ENCODE results near the gene NDUFS2.
"Not testable (repeated sequence)": the region's sequence is repeated elsewhere in the genome, so short reads cannot be mapped to it uniquely, and the experiment has no call there.

Gene NDUFS2

GRCh38 chr1:161219078-161219892 lies 17.1 kb downstream of the NDUFS2 start:
- no peak for DNase-seq (ENCODE audit: low read depth in 2 of 2)

- DNase-seq (ENCODE audit: low read depth in 2 of 2) = no peak
These were observed 17.8 kb downstream of the NDUFS2 start for GRCh38 chr1:161220002-161220401.

GRCh38 chr1:161222175-161223019 lies 20.2 kb downstream of the NDUFS2 start:
- DNase-seq (ENCODE audit: low read depth in 2 of 2) = no peak

DNA sequence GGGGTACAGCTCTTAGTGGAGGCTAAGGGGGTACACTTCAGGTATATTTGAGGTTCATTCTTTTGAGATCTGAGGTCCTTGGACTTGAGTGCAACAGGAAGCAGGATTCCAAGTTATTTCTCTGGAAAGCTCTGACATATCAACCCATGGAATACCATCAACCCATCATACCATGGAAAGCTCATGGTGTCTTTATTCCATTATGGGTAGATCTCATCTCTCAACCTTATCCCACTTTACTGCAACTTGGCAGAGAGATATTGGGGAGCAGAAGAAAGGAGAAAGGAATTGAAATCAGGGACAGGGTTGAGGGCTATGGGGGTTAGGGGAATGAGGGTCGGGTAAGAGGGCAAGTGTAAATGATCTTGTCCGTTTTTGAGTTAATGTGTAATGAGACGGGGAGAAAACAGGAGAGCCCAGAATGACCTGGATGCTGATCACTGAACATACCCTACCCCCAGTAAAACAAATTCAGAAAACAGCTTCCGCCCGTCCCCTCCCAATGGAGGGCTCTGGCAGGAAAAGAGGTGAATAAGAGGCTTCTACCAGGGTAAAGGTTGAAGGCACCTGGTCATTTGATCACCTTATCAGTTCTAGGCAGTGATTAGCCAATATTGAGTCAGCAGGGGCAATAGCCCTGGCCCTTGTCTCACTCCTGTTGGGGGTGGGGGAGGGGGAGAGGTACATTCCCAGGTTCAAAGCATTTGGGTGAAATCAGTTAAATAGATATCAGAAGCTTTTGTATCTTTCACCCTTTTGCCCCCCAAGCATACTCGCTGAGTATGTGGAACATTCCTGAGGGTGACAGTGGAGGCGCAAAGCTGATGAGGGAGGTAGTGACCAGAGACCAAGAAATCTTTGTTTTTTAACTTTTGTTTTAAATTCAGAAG lies 21.9 kb downstream of the NDUFS2 start:
- no peak for DNase-seq (ENCODE audit: low read depth in 2 of 2)

DNA sequence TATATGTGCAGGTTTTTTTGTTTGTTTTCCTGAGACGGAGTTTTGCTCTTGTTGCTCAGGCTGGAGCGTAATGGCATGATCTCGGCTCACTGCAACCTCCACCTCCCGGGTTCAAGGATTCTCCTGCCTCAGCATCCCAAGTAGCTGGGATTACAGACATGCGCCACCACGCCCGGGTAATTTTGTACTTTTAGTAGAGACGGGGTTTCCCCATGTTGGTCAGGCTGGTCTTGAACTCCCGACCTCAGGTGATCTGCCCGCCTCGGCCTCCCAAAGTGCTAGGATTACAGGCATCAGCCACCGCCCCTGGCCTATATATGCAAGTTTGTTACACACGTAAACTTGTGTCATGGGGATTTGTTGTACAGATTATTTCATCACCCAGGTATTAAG lies 22.5 kb downstream of the NDUFS2 start:
- DNase-seq (ENCODE audit: low read depth in 2 of 2) = not testable (repeated sequence)

- DNase-seq (ENCODE audit: low read depth in 2 of 2) = no peak
These were observed 23.0 kb downstream of the NDUFS2 start for GRCh38 chr1:161225178-161225533.

DNA sequence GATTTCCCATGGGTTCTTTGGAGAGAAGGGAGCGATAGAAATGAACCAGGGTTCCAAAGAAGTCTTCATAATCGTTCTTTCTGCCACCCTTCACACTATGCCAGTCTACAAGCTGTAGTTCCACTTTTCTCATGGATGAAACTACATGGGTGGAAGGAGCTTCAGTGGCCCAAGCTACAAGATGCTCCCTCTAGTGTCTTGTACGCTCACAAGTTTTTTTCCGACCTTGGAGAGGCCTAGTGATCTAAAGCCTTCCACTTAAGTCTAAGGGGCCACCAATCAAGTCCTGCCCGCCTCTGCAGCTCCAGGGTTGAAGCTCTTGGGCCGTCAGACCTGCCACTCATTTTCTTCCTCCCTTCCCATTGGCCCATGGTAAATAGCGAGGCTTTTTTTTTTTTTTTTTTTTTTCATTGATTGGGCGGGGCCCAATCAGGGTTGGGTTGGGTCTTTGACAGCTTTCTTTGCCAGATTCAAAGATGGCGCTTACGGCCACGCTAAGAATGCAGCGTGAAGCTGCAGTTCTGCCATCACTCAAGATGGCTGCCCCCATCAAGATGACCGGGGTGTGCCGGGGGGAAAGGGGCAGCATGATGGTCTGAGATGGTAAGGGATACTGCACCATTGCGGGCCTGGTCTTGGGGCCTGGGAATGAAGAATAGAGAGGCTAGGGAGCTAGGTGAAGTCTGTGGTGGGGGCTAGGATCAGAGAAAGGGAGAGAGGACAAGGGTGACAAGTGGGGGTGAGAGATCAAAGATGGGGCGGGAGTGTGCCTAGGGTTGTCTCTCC lies 23.6 kb downstream of the NDUFS2 start, which contains the start of gene TOMM40L:
TOMM40L (plus strand) TSS at position 527 of the 786 bp plus-strand sequence. CDS start 430 bp downstream, outside the sequence.
- peak; percentile 83 to 90 for DNase-seq (ENCODE audit: low read depth in 2 of 2)

GRCh38 chr1:161226320-161226711 lies 24.1 kb downstream of the NDUFS2 start:
- no peak for DNase-seq (ENCODE audit: low read depth in 2 of 2)

DNA sequence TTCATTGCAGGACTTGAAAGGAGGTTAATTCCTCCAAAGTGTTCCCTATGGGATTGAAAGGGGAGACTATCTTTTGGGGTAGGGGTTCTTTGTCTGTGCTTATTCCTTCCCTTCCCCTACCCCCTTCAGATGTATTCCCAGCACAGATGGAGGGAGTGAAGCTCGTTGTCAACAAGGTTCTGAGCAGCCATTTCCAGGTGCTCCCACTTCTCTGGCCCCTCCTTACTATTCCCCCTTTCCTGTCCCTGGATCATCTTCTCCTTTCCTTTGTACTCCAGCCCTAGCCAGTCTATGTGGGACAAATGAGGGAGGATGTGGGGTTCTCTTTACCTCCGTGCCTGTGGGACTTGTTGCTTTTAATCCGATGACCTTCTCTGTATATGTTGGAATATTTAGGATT lies 24.6 kb downstream of the NDUFS2 start:
- no peak for DNase-seq (ENCODE audit: low read depth in 2 of 2)

DNA sequence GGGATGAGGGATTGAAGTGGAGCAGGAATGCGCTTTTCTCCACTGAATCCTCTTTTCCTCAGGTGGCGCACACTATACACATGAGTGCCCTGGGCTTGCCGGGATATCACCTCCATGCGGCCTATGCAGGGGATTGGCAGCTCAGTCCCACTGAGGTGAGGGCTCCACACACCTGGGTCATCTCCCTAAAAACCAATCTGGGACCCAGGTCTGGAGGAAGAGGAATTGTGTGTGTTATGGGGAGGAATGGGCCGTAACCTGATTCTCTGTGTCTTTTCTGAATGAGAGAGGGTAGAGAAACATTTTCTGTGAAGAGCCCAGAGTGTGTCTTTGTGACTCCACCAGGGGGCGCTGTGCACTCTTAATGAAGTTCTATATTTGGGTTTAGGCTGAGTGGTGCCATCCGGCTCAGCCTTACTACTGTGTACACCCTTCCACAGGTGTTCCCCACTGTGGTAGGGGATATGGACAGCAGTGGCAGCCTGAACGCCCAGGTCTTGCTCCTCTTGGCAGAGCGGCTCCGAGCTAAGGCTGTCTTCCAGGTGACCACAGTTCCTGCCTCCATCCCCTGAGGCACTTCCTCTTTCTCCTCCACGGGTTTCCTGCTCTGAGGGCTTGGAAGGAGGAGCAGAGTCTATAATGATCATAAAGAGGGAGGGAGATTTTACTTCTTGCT lies 25.2 kb downstream of the NDUFS2 start:
- peak; percentile 75 to 89 for DNase-seq (ENCODE audit: low read depth in 2 of 2)

DNA sequence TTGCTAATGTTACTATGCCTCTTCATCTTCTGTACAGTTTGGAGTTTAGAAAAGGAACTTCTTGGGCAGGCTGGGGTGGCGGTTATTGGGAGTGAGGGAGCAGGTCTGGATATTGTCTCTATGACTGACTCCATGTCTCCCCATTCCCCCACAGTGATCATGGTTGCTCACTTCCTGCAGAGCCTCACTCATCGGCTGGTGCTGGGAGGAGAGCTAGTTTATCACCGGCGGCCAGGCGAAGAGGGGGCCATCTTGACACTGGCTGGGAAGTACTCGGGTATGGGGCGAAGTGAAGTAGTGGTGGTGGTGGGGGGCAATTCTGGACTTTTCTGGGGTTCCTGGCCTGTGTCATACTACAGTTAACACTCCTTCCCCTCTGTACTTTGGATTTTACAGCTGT lies 25.9 kb downstream of the NDUFS2 start:
- no peak for DNase-seq (ENCODE audit: low read depth in 2 of 2)

- no peak for DNase-seq (ENCODE audit: low read depth in 2 of 2)
These were observed 27.7 kb downstream of the NDUFS2 start for GRCh38 chr1:161229896-161230295.

GRCh38 chr1:161230762-161231161 lies 28.6 kb downstream of the NDUFS2 start:
- no peak for DNase-seq (ENCODE audit: low read depth in 2 of 2)

DNA sequence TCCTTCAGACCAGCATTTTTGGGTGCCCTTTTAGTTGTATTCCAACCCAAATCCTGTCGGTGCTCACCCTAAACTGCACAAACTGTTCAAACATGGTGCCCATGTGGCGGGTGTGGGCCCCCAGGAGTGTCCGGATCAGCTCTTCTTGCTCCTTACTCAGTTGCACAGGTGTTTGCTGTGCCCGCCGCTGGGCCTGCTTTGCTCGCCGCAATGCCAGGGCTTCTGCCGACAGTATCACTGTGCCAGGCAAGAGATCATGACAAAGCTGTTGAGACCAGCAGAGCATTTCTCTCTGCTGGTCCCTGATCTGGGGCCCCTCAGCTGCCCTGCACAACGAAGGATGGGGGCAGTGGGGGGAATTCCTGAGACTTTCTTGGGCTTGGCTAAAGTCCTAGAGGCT lies 30.9 kb downstream of the NDUFS2 start:
- DNase-seq (ENCODE audit: low read depth in 2 of 2) = no peak

DNA sequence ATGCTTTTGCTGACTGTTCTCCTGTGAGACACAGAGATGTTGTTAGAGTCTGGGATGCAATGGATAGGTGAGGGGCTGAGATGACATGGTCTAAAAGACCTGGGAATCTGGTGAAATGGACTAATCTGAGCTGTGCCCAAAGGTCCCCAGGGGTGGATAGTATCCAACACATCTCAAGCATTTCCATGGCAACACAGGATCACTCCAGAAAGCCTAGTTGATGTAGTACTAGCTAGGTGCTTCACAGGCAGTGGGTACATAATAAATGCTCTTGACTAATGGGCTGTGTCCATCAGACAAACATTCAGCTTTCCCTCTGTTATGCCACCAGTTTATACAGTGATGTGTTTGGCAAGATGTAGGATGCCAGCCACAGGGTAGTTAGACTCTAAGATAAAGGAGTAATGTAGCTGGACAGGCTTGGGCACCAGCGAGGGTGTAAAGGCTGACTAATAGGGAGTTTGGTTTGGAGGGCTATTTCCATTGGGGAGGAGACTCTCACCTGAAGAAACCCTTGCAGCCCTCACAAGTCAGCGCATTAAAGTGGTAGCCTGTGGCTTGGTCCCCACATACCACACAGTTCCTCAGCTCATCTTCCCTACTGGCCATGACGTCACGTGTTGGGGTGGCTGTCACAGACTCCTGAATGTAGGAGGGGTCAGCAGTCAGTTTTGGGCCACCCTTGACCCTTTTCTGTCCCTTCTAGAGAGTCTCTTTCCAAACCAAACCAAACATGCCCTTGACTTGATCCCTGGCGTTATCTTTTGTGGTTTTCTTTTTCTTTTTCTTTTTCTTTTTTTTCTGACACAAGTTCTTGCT lies 34.0 kb downstream of the NDUFS2 start:
- DNase-seq (ENCODE audit: low read depth in 2 of 2) = no peak

GRCh38 chr1:161238039-161238473 lies 35.9 kb downstream of the NDUFS2 start, which contains the start of gene NR1I3:
TSS of gene NR1I3 (minus strand) at chr1:161238203. CDS start at chr1:161236565, 1,638 bp downstream.
- DNase-seq (ENCODE audit: low read depth in 2 of 2) = no peak

DNA sequence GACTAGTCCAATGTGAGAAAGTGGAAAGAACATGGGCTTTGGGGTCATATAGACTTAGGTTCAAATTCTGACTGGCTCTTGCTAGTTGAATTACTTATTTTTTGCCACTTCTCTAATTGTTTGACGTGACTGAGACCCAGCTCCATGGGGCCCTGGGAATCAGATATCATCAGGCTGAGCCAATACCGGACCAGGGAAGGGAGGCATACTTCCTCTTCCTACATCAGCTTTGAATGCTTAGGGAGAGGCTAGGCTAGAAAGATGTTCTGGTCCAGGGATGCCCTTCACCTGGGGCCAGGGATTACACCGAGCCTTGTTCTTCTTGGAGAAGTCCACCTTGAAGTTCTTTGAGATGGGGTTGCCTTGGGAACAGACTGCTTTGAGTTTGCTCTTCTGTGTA lies 39.5 kb downstream of the NDUFS2 start:
- DNase-seq (ENCODE audit: low read depth in 2 of 2) = no peak

- no peak for DNase-seq (ENCODE audit: low read depth in 2 of 2)
These were observed 40.1 kb downstream of the NDUFS2 start for GRCh38 chr1:161242313-161242712.

DNA sequence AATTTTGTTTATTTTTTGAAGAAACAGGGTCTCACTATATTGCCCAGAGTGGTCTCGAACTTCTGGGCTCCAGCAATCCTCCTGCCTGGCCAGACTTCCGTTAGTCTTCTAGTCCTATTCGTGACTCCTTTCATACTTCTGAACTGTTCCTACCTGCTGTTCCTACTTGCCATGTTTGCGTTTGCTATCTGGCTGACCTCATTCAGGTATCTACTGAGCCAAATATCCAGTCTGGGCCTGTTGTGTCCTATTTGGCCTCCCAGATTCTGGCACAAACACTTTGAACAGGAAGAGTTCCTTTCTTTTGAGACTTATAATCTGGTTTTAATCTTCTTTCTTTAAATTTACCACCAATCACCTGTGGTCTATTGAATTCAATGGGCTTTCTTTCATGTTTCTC lies 42.7 kb downstream of the NDUFS2 start:
- DNase-seq (ENCODE audit: low read depth in 2 of 2) = no peak

Measured in stimulated activated CD4-positive, alpha-beta T cell treated with anti-CD3 and anti-CD28 coated beads, Interleukin-15, amount 100 ng/mL, for 48 hours (primary cell).